HG03571 (cell line): Measurements from ENCODE around the gene COL15A1.

ENCODE experiments used
- ATAC-seq: cut with Tn5 transposase; IDR thresholded peaks from one replicate; pipeline ENCODE4 v1.9.1; 2021; ENCODE audit not compliant: unreplicated experiment

COL15A1 gene

GRCh38 chr9:98944057-98944733 lies 488 bp downstream of the COL15A1 start:
- no peak for ATAC-seq

- no peak for ATAC-seq
Measured at GRCh38 chr9:98944734-98945074, 997 bp downstream of the COL15A1 start.

GRCh38 chr9:98949565-98949964 lies 5.9 kb downstream of the COL15A1 start:
- ATAC-seq, result no peak

- ATAC-seq, result no peak
Measured at GRCh38 chr9:98950262-98950661, 6.6 kb downstream of the COL15A1 start.

- ATAC-seq, result no peak
Measured at GRCh38 chr9:98951967-98952366, 8.3 kb downstream of the COL15A1 start.

- ATAC-seq, result no peak
Measured at GRCh38 chr9:98953581-98954243, 10.0 kb downstream of the COL15A1 start.

GRCh38 chr9:98954244-98954610 lies 10.5 kb downstream of the COL15A1 start:
- no peak for ATAC-seq

GRCh38 chr9:98955259-98955658 lies 11.6 kb downstream of the COL15A1 start:
- ATAC-seq, result no peak

GRCh38 chr9:98957826-98958225 lies 14.1 kb downstream of the COL15A1 start:
- no peak for ATAC-seq

GRCh38 chr9:98958271-98958984 lies 14.7 kb downstream of the COL15A1 start:
- ATAC-seq, result no peak

- ATAC-seq, result no peak
Measured at GRCh38 chr9:98960409-98960808, 16.7 kb downstream of the COL15A1 start.

GRCh38 chr9:98961513-98962180 lies 17.9 kb downstream of the COL15A1 start:
- ATAC-seq, result no peak

GRCh38 chr9:98962181-98962560 lies 18.5 kb downstream of the COL15A1 start:
- no peak for ATAC-seq

- no peak for ATAC-seq
Measured at GRCh38 chr9:98962861-98963260, 19.2 kb downstream of the COL15A1 start.

GRCh38 chr9:98964201-98964600 lies 20.5 kb downstream of the COL15A1 start:
- ATAC-seq, result no peak

- ATAC-seq, result no peak
Measured at GRCh38 chr9:98964911-98965336, 21.2 kb downstream of the COL15A1 start.

- no peak for ATAC-seq
Measured at GRCh38 chr9:98966676-98967075, 23.0 kb downstream of the COL15A1 start.

- no peak for ATAC-seq
Measured at GRCh38 chr9:98967257-98967656, 23.6 kb downstream of the COL15A1 start.

GRCh38 chr9:98967680-98968079 lies 24.0 kb downstream of the COL15A1 start:
- no peak for ATAC-seq

- no peak for ATAC-seq
Measured at GRCh38 chr9:98968601-98969337, 25.1 kb downstream of the COL15A1 start.

GRCh38 chr9:98970532-98971041 lies 26.9 kb downstream of the COL15A1 start:
- ATAC-seq, result no peak
